ENCODE measurements around the gene SPIN1. TPM values are rescaled to one million over a fixed set of nuclear protein-coding genes. Genes with fewer than 3 reads are reported as not detected.

SPIN1 gene
- polyA plus RNA-seq, 3 donors = 11.0 to 14.0 (median 11.3) TPM

GRCh38 chr9:88364706-88365105 lies 23.5 kb upstream of the SPIN1 start:
- Histone ChIP-seq H3K36me3 (replicated peaks in 1 of 2; ENCODE audit: control insufficient read depth in 1 of 2, insufficient read depth in 2 of 2, low read length in 2 of 2) (no peaks in the 10 kb centered on the region), H3K9me3 (replicated peaks in 1 of 2; ENCODE audit: control insufficient read depth in 1 of 2, insufficient read depth in 1 of 2, low read length in 2 of 2) (peaks cover 14 to 15% of the 10 kb centered on the region in 2 donors), H3K79me2 (ENCODE audit: insufficient read depth, low read length) (no peaks in the 10 kb centered on the region), H2AFZ (ENCODE audit: insufficient read depth, low read depth, low read length, poor library complexity, severe bottlenecking) (no peak overlapping the region), H3K4me2 (replicated peaks; ENCODE audit: extremely low read depth, low read length, poor library complexity, severe bottlenecking) (no peak overlapping the region), H3K4me3 (replicated peaks in 1 of 3; ENCODE audit: low read depth in 2 of 3, low read length in 3 of 3) (no peak overlapping the region), H3K27me3 (ENCODE audit: control insufficient read depth in 2 of 2, insufficient read depth in 2 of 2, low read length in 2 of 2) (no peaks in the 10 kb centered on the region), H3K9ac (ENCODE audit: insufficient read depth, low read length, poor library complexity, severe bottlenecking) (no peak overlapping the region), H3K4me1 (ENCODE audit: control insufficient read depth in 1 of 2, insufficient read depth in 2 of 2, low read length in 2 of 2) (no peaks in the 10 kb centered on the region), H4K20me1 (ENCODE audit: insufficient read depth, low read length) (no peaks in the 10 kb centered on the region), H3K27ac (ENCODE audit: low read depth in 1 of 2, low read length in 2 of 2) (no peak overlapping the region)
- no peak for DNase-seq
- Mint-ChIP-seq H3K27ac (no peak overlapping the region), H3K9me3 (peaks cover 12 to 27% (median 23%) of the 10 kb centered on the region in 7 donors), H3K36me3 (peaks cover 0 to 3% of the 10 kb centered on the region in 2 donors), H3K27me3 (ENCODE audit: low read depth in 3 of 3) (peaks cover 0 to 1% (median 1%) of the 10 kb centered on the region in 3 donors), H3K4me3 (no peak overlapping the region), H3K4me1 (no peaks in the 10 kb centered on the region)
- TF ChIP-seq CTCF (IDR thresholded peaks at IDR 0.05) = no peak
- no CpG with 5 or more reads among the region's 2 CpGs for WGBS (ENCODE audit: insufficient coverage)
- intact Hi-C loops (cut with micrococcal nuclease) = no loop called here

GRCh38 chr9:88370346-88370745 lies 17.9 kb upstream of the SPIN1 start:
- no peak overlapping the region for H3K4me3 Mint-ChIP-seq
- H3K4me1 Mint-ChIP-seq = peaks cover 5% of the 10 kb centered on the region
- H3K9me3 Mint-ChIP-seq = peaks cover 12 to 29% (median 23%) of the 10 kb centered on the region in 7 donors

More at GRCh38 chr9:88370346-88370745, 17.9 kb upstream of the SPIN1 start:
- H3K4me2 ChIP-seq (replicated peaks; ENCODE audit: extremely low read depth, low read length, poor library complexity, severe bottlenecking) = no peak overlapping the region
- no peaks in the 10 kb centered on the region for H3K36me3 ChIP-seq (replicated peaks in 1 of 2; ENCODE audit: control insufficient read depth in 1 of 2, insufficient read depth in 2 of 2, low read length in 2 of 2)
- H3K9ac ChIP-seq (ENCODE audit: insufficient read depth, low read length, poor library complexity, severe bottlenecking) = no peak overlapping the region
- H3K27ac Mint-ChIP-seq = no peak overlapping the region
- no peak overlapping the region for H3K4me3 ChIP-seq (replicated peaks in 1 of 3; ENCODE audit: low read depth in 2 of 3, low read length in 3 of 3)
- H2AFZ ChIP-seq (ENCODE audit: insufficient read depth, low read depth, low read length, poor library complexity, severe bottlenecking) = no peak overlapping the region
- H3K27me3 ChIP-seq (ENCODE audit: control insufficient read depth in 2 of 2, insufficient read depth in 2 of 2, low read length in 2 of 2) = no peaks in the 10 kb centered on the region
- no peaks in the 10 kb centered on the region for H4K20me1 ChIP-seq (ENCODE audit: insufficient read depth, low read length)
- TF ChIP-seq CTCF (IDR thresholded peaks at IDR 0.05) = no peak
- no peak for DNase-seq
- H3K4me1 ChIP-seq (ENCODE audit: control insufficient read depth in 1 of 2, insufficient read depth in 2 of 2, low read length in 2 of 2) = no peaks in the 10 kb centered on the region
- intact Hi-C loops (cut with micrococcal nuclease) = no loop called here
- H3K27me3 Mint-ChIP-seq (ENCODE audit: low read depth in 3 of 3) = peaks cover 0 to 1% (median 0%) of the 10 kb centered on the region in 3 donors
- H3K27ac ChIP-seq (ENCODE audit: low read depth in 1 of 2, low read length in 2 of 2) = no peak overlapping the region
- H3K9me3 ChIP-seq (replicated peaks in 1 of 2; ENCODE audit: control insufficient read depth in 1 of 2, insufficient read depth in 1 of 2, low read length in 2 of 2) = peaks cover 14 to 15% of the 10 kb centered on the region in 2 donors
- peaks cover 0 to 3% of the 10 kb centered on the region in 2 donors for H3K36me3 Mint-ChIP-seq
- no peaks in the 10 kb centered on the region for H3K79me2 ChIP-seq (ENCODE audit: insufficient read depth, low read length)

All from CD14-positive monocyte (primary cell).